GM23338 (cell line): Measurements from ENCODE around the gene KIRREL3. TPM values are rescaled to one million over a fixed set of nuclear protein-coding genes. Genes with fewer than 3 reads are reported as not detected.

Experiments used
- ATAC-seq: fragments of 200-7000 bp; cut with Tn5 transposase; 3 replicates; pipeline ENCODE4 v1.9.1; 2020
- DNase-seq: peaks from one replicate; pipeline ENCODE4 v3.0.0-alpha.2; 2015; ENCODE audit warnings: low spot score
- H2AFZ ChIP-seq: fragments of 200-600 bp; sonication (generic); 2 replicates; pipeline ENCODE4 v1.8.0; 2016; ENCODE audit warnings: antibody characterized with exemption, mild to moderate bottlenecking, moderate library complexity
- H3F3A ChIP-seq: fragments of 200-600 bp; sonication (generic); replicated peaks from 2 replicates; pipeline ENCODE4 v1.8.0; 2017; ENCODE audit warnings: antibody characterized with exemption, mixed run types, low read depth
- H3K27ac ChIP-seq: fragments of 200-600 bp; sonication (generic); 2 replicates; pipeline ENCODE4 v1.6.1; 2016; ENCODE audit warnings: low read depth
- H3K27me3 ChIP-seq: fragments of 200-600 bp; sonication (generic); 2 replicates; pipeline ENCODE4 v1.8.0; 2016; ENCODE audit warnings: mild to moderate bottlenecking, mixed run types, moderate library complexity; ENCODE audit not compliant: insufficient read depth
- H3K36me3 ChIP-seq: fragments of 200-600 bp; sonication (generic); 2 replicates; pipeline ENCODE4 v1.8.0; 2016; ENCODE audit warnings: mild to moderate bottlenecking; ENCODE audit not compliant: insufficient read depth
- H3K4me1 ChIP-seq: fragments of 200-600 bp; sonication (generic); 2 replicates; pipeline ENCODE4 v1.8.0; 2016; ENCODE audit warnings: mild to moderate bottlenecking, moderate library complexity; ENCODE audit not compliant: insufficient read depth
- H3K4me2 ChIP-seq: fragments of 200-600 bp; sonication (generic); 2 replicates; pipeline ENCODE4 v1.7.1; 2017; ENCODE audit warnings: mixed run types
- H3K4me3 ChIP-seq: fragments of 200-600 bp; sonication (generic); 2 replicates; pipeline ENCODE4 v1.6.1; 2016; ENCODE audit warnings: mixed run types
- H3K79me2 ChIP-seq: fragments of 200-600 bp; sonication (generic); replicated peaks from 2 replicates; pipeline ENCODE4 v1.8.0; 2017; ENCODE audit warnings: mild to moderate bottlenecking; ENCODE audit not compliant: insufficient read depth
- H3K9me2 ChIP-seq: fragments of 200-600 bp; sonication (generic); 2 replicates; pipeline ENCODE4 v1.8.0; 2017; ENCODE audit not compliant: insufficient read depth
- H4K20me1 ChIP-seq: fragments of 200-600 bp; sonication (generic); replicated peaks from 2 replicates; pipeline ENCODE4 v1.8.0; 2017; ENCODE audit warnings: mild to moderate bottlenecking; ENCODE audit not compliant: insufficient read depth
- H3K27ac Mint-ChIP-seq: 2 replicates; pipeline ENCODE4 v1.8.0; 2020; ENCODE audit warnings: inconsistent platforms, mild to moderate bottlenecking, moderate library complexity, mixed read lengths
- H3K27me3 Mint-ChIP-seq: 3 replicates; pipeline ENCODE4 v1.8.0; 2022; ENCODE audit warnings: low read depth, mild to moderate bottlenecking, moderate library complexity, mixed read lengths, inconsistent platforms; ENCODE audit not compliant: insufficient read depth, poor library complexity
- H3K36me3 Mint-ChIP-seq: 3 replicates; pipeline ENCODE4 v1.8.0; 2021; ENCODE audit warnings: low read depth, mild to moderate bottlenecking, inconsistent platforms, moderate library complexity, mixed read lengths
- H3K4me1 Mint-ChIP-seq: 3 replicates; pipeline ENCODE4 v1.8.0; 2020; ENCODE audit warnings: mild to moderate bottlenecking, inconsistent platforms, mixed read lengths
- H3K4me3 Mint-ChIP-seq: 3 replicates; pipeline ENCODE4 v1.8.0; 2021; ENCODE audit warnings: moderate library complexity, mild to moderate bottlenecking, inconsistent platforms, mixed read lengths
- H3K9me3 Mint-ChIP-seq: 3 replicates; pipeline ENCODE4 v1.8.0; 2020; ENCODE audit warnings: moderate library complexity, mild to moderate bottlenecking, inconsistent platforms, mixed read lengths
- CREB1 ChIP-seq: fragments of 250-450 bp; sonication (Bioruptor Pico); IDR thresholded peaks from 2 replicates; pipeline ENCODE4 v1.5.0; 2020; ENCODE audit warnings: low read depth, mild to moderate bottlenecking, moderate library complexity
- EZH2 ChIP-seq: fragments of 200-600 bp; sonication (generic); IDR thresholded peaks from one replicate; pipeline ENCODE4 v1.8.0; 2017; ENCODE audit warnings: antibody characterized with exemption, mild to moderate bottlenecking, low read depth; ENCODE audit not compliant: unreplicated experiment
- EZH2phosphoT487 ChIP-seq: fragments of 200-600 bp; sonication (generic); IDR thresholded peaks from one replicate; pipeline ENCODE4 v1.8.1; 2018; ENCODE audit warnings: antibody characterized with exemption; ENCODE audit not compliant: unreplicated experiment
- JUNB ChIP-seq: IDR thresholded peaks from one replicate; pipeline ENCODE4 v1.6.1; 2016; ENCODE audit warnings: antibody characterized with exemption; ENCODE audit not compliant: unreplicated experiment
- NANOG ChIP-seq: IDR thresholded peaks from 2 replicates; pipeline ENCODE4 v1.6.1; 2016; ENCODE audit warnings: antibody characterized with exemption, borderline replicate concordance
- POLR2AphosphoS5 ChIP-seq: IDR thresholded peaks from 2 replicates; pipeline ENCODE4 v1.6.1; 2016; ENCODE audit warnings: antibody characterized with exemption, low read depth
- STAT1 ChIP-seq: IDR thresholded peaks from one replicate; pipeline ENCODE4 v1.6.1; 2016; ENCODE audit warnings: antibody characterized with exemption; ENCODE audit not compliant: unreplicated experiment
- ZNF114 ChIP-seq: fragments of 250-450 bp; sonication (Bioruptor Pico); IDR thresholded peaks from 2 replicates; pipeline ENCODE4 v1.5.0; 2020; ENCODE audit warnings: mild to moderate bottlenecking, moderate library complexity
- ZNF331 ChIP-seq: fragments of 250-450 bp; sonication (Bioruptor Pico); IDR thresholded peaks from 2 replicates; pipeline ENCODE4 v1.5.0; 2020; ENCODE audit warnings: low read depth, mild to moderate bottlenecking, moderate library complexity
- polyA plus RNA-seq: library from polyadenylated mRNA; unstranded; fragments of >200 nt; fragmentation: Nextera tagmentation; extraction: Ambion mirVana; gene quantifications from 2 replicates; pipeline ENCODE4 v1.2.1, GENCODE V29; 2016
- total RNA-seq: library from RNA; depleted of rRNA; stranded (reverse); fragments of >200 nt; shearing (Covaris generic); gene quantifications from 2 replicates; pipeline ENCODE4 v1.2.3, GENCODE V29; 2014
- TF ChIP-seq, protein P1 (sequence below), 2 experiments: fragments of 200-600 bp in 1 of 2; sonication (generic) in 1 of 2; conservative IDR thresholded peaks; 2 replicates each; pipeline versions ENCODE4 v1.5.1 to v1.6.1; 2016 to 2017; ENCODE audit warnings: antibody characterized with exemption in 2 of 2, low read depth in 2 of 2, mild to moderate bottlenecking in 2 of 2, moderate library complexity in 1 of 2
- TF ChIP-seq, protein P2 (sequence below): fragments of 250-450 bp; sonication (Bioruptor Pico); IDR thresholded peaks from 2 replicates; pipeline ENCODE4 v1.5.0; 2020; ENCODE audit warnings: mild to moderate bottlenecking, moderate library complexity
- TF ChIP-seq, protein P3 (sequence below): IDR thresholded peaks from one replicate; pipeline ENCODE4 v1.6.1; 2018; ENCODE audit warnings: antibody characterized with exemption; ENCODE audit not compliant: unreplicated experiment
- TF ChIP-seq, protein P4 (sequence below): IDR thresholded peaks from 2 replicates; pipeline ENCODE4 v1.6.1; 2016; ENCODE audit warnings: antibody characterized with exemption

KIRREL3 gene
- total and polyA plus RNA-seq, 2 experiments from 2014 or later = 0.13 to 1.5 TPM

DNA sequence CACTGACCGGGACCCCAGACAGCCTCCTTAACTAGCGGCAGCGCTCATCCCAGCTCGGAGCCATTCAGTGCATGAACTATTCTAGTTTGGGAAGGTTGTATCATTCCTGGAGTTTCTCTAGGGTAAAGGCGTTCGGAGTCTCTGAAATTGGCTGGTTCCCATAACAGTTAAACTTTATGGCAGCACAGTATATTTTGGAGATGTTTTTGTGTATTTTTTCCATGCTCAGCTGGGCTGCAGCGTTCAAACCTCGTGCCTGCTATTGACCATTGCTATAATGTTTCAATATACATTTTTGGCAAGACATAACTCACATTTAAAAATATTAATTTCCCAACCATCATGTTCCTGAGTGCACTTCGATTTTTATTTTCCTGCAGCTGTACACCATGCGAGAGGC is 475.4 kb downstream of the KIRREL3 start:
- Histone ChIP-seq H3K27me3 (no peaks in the 10 kb centered on the region), H3K27ac (no peak overlapping the region), H3K9me2 (no peaks in the 10 kb centered on the region), H3K4me1 (no peaks in the 10 kb centered on the region), H3K4me2 (no peak overlapping the region), H3K79me2 (no peaks in the 10 kb centered on the region), H4K20me1 (no peaks in the 10 kb centered on the region), H3F3A (no peaks in the 10 kb centered on the region), H2AFZ (no peak overlapping the region), H3K4me3 (no peak overlapping the region), H3K36me3 (no peaks in the 10 kb centered on the region)
- Mint-ChIP-seq H3K4me1 (peaks cover 4% of the 10 kb centered on the region; the same call in 2 of the 3 replicates), H3K36me3 (no peaks in the 10 kb centered on the region), H3K27me3 (peaks cover 3% of the 10 kb centered on the region), H3K27ac (no peak overlapping the region), H3K4me3 (no peak overlapping the region), H3K9me3 (no peaks in the 10 kb centered on the region)
- TF ChIP-seq ZNF331 (CRISPR knock-in tag) = no peak
- TF ChIP-seq ZNF114 (CRISPR knock-in tag) = no peak
- TF ChIP-seq, protein P1, sequence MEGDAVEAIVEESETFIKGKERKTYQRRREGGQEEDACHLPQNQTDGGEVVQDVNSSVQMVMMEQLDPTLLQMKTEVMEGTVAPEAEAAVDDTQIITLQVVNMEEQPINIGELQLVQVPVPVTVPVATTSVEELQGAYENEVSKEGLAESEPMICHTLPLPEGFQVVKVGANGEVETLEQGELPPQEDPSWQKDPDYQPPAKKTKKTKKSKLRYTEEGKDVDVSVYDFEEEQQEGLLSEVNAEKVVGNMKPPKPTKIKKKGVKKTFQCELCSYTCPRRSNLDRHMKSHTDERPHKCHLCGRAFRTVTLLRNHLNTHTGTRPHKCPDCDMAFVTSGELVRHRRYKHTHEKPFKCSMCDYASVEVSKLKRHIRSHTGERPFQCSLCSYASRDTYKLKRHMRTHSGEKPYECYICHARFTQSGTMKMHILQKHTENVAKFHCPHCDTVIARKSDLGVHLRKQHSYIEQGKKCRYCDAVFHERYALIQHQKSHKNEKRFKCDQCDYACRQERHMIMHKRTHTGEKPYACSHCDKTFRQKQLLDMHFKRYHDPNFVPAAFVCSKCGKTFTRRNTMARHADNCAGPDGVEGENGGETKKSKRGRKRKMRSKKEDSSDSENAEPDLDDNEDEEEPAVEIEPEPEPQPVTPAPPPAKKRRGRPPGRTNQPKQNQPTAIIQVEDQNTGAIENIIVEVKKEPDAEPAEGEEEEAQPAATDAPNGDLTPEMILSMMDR (conservative IDR thresholded peaks at IDR 0.05; ENCODE audit: low read depth in 2 of 2) = no peak
- TF ChIP-seq EZH2 = no peak
- TF ChIP-seq, protein P2, sequence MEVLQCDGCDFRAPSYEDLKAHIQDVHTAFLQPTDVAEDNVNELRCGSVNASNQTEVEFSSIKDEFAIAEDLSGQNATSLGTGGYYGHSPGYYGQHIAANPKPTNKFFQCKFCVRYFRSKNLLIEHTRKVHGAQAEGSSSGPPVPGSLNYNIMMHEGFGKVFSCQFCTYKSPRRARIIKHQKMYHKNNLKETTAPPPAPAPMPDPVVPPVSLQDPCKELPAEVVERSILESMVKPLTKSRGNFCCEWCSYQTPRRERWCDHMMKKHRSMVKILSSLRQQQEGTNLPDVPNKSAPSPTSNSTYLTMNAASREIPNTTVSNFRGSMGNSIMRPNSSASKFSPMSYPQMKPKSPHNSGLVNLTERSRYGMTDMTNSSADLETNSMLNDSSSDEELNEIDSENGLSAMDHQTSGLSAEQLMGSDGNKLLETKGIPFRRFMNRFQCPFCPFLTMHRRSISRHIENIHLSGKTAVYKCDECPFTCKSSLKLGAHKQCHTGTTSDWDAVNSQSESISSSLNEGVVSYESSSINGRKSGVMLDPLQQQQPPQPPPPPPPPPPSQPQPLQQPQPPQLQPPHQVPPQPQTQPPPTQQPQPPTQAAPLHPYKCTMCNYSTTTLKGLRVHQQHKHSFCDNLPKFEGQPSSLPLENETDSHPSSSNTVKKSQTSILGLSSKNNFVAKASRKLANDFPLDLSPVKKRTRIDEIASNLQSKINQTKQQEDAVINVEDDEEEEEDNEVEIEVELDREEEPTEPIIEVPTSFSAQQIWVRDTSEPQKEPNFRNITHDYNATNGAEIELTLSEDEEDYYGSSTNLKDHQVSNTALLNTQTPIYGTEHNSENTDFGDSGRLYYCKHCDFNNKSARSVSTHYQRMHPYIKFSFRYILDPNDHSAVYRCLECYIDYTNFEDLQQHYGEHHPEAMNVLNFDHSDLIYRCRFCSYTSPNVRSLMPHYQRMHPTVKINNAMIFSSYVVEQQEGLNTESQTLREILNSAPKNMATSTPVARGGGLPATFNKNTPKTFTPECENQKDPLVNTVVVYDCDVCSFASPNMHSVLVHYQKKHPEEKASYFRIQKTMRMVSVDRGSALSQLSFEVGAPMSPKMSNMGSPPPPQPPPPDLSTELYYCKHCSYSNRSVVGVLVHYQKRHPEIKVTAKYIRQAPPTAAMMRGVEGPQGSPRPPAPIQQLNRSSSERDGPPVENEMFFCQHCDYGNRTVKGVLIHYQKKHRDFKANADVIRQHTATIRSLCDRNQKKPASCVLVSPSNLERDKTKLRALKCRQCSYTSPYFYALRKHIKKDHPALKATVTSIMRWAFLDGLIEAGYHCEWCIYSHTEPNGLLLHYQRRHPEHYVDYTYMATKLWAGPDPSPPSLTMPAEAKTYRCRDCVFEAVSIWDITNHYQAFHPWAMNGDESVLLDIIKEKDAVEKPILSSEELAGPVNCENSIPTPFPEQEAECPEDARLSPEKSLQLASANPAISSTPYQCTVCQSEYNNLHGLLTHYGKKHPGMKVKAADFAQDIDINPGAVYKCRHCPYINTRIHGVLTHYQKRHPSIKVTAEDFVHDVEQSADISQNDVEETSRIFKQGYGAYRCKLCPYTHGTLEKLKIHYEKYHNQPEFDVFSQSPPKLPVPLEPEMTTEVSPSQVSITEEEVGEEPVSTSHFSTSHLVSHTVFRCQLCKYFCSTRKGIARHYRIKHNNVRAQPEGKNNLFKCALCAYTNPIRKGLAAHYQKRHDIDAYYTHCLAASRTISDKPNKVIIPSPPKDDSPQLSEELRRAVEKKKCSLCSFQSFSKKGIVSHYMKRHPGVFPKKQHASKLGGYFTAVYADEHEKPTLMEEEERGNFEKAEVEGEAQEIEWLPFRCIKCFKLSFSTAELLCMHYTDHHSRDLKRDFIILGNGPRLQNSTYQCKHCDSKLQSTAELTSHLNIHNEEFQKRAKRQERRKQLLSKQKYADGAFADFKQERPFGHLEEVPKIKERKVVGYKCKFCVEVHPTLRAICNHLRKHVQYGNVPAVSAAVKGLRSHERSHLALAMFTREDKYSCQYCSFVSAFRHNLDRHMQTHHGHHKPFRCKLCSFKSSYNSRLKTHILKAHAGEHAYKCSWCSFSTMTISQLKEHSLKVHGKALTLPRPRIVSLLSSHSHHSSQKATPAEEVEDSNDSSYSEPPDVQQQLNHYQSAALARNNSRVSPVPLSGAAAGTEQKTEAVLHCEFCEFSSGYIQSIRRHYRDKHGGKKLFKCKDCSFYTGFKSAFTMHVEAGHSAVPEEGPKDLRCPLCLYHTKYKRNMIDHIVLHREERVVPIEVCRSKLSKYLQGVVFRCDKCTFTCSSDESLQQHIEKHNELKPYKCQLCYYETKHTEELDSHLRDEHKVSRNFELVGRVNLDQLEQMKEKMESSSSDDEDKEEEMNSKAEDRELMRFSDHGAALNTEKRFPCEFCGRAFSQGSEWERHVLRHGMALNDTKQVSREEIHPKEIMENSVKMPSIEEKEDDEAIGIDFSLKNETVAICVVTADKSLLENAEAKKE = no peak
- TF ChIP-seq, protein P3, sequence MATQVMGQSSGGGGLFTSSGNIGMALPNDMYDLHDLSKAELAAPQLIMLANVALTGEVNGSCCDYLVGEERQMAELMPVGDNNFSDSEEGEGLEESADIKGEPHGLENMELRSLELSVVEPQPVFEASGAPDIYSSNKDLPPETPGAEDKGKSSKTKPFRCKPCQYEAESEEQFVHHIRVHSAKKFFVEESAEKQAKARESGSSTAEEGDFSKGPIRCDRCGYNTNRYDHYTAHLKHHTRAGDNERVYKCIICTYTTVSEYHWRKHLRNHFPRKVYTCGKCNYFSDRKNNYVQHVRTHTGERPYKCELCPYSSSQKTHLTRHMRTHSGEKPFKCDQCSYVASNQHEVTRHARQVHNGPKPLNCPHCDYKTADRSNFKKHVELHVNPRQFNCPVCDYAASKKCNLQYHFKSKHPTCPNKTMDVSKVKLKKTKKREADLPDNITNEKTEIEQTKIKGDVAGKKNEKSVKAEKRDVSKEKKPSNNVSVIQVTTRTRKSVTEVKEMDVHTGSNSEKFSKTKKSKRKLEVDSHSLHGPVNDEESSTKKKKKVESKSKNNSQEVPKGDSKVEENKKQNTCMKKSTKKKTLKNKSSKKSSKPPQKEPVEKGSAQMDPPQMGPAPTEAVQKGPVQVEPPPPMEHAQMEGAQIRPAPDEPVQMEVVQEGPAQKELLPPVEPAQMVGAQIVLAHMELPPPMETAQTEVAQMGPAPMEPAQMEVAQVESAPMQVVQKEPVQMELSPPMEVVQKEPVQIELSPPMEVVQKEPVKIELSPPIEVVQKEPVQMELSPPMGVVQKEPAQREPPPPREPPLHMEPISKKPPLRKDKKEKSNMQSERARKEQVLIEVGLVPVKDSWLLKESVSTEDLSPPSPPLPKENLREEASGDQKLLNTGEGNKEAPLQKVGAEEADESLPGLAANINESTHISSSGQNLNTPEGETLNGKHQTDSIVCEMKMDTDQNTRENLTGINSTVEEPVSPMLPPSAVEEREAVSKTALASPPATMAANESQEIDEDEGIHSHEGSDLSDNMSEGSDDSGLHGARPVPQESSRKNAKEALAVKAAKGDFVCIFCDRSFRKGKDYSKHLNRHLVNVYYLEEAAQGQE = no peak
- TF ChIP-seq STAT1 = no peak
- no peak for TF ChIP-seq NANOG
- TF ChIP-seq CREB1 (CRISPR knock-in tag) = no peak
- TF ChIP-seq, protein P4, sequence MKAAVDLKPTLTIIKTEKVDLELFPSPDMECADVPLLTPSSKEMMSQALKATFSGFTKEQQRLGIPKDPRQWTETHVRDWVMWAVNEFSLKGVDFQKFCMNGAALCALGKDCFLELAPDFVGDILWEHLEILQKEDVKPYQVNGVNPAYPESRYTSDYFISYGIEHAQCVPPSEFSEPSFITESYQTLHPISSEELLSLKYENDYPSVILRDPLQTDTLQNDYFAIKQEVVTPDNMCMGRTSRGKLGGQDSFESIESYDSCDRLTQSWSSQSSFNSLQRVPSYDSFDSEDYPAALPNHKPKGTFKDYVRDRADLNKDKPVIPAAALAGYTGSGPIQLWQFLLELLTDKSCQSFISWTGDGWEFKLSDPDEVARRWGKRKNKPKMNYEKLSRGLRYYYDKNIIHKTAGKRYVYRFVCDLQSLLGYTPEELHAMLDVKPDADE = no peak
- no peak for TF ChIP-seq POLR2AphosphoS5
- no peak for TF ChIP-seq EZH2phosphoT487
- TF ChIP-seq JUNB = no peak
- ATAC-seq = no peak
- no peak for DNase-seq
